A549 (cell line): ENCODE data around the gene VWA5B2. TPM values are rescaled to one million over a fixed set of nuclear protein-coding genes. Genes with fewer than 3 reads are reported as not detected.

Experiments used
- ATAC-seq, 2 experiments: fragments of 200-7000 bp in 1 of 2; fragments of >200 bp in 1 of 2; cut with Nextera tagmentation in 1 of 2; cut with Tn5 transposase in 1 of 2; 3 replicates each; pipeline versions ENCODE4 v1.8.0 to v1.9.1; 2018 to 2020; ENCODE audit warnings: mild to moderate bottlenecking in 1 of 2, moderate library complexity in 1 of 2
- CTCF ChIA-PET: fragments of 300-600 bp; sonication (Branson Sonifier 250); formaldehyde crosslinking; extraction: SDS; loops from one replicate; lab custom pipeline; 2021; ENCODE audit warnings: antibody characterized with exemption, inconsistent platforms; lab: Yijun Ruan, JAX
- POLR2A ChIA-PET: fragments of 350-600 bp; formaldehyde crosslinking; extraction: SDS; loops from one replicate; lab custom pipeline; 2021; ENCODE audit warnings: antibody characterized with exemption, inconsistent platforms; lab: Yijun Ruan, JAX
- DNase-seq, 2 experiments: peaks; one replicate each; pipeline versions ENCODE4 v3.0.0 to v3.0.0-alpha.2; 2011 to 2016; ENCODE audit warnings: low read depth in 1 of 2, low spot score in 1 of 2
- FAIRE-seq: peaks from 2 replicates; lab custom pipeline; 2011; peaks lifted over from hg19 to GRCh38; lab: Jason Lieb, UNC
- H3K27ac ChIP-seq, 2 experiments: fragments of >200 bp; sonication (Bioruptor Twin); formaldehyde crosslinking; 3 replicates each; pipeline ENCODE4 v1.5.1; 2016 to 2017
- H3K4me1 ChIP-seq: fragments of >200 bp; sonication (Bioruptor Twin); formaldehyde crosslinking; 3 replicates; pipeline ENCODE4 v1.6.1; 2016
- H3K4me2 ChIP-seq: fragments of >200 bp; sonication (Bioruptor Twin); formaldehyde crosslinking; 3 replicates; pipeline ENCODE4 v1.6.1; 2016
- H3K4me3 ChIP-seq: fragments of >200 bp; sonication (Bioruptor Twin); formaldehyde crosslinking; 3 replicates; pipeline ENCODE4 v1.5.1; 2016
- H3K9me3 ChIP-seq: fragments of >200 bp; sonication (Bioruptor Twin); formaldehyde crosslinking; 3 replicates; pipeline ENCODE4 v1.6.1; 2016
- CTCF ChIP-seq: fragments of >200 bp; sonication (Bioruptor Twin); formaldehyde crosslinking; IDR thresholded peaks from 3 replicates; pipeline ENCODE4 v1.5.1; 2016
- E2F6 ChIP-seq: IDR thresholded peaks from 2 replicates; pipeline ENCODE4 v1.6.1; 2012; ENCODE audit warnings: low read depth, borderline replicate concordance
- EHMT2 ChIP-seq: fragments of 200-600 bp; sonication (generic); IDR thresholded peaks from 2 replicates; pipeline ENCODE4 v1.6.1; 2016; ENCODE audit warnings: antibody characterized with exemption, low read depth, mild to moderate bottlenecking, moderate library complexity
- ESRRA ChIP-seq: fragments of 150-350 bp; IDR thresholded peaks from 2 replicates; pipeline ENCODE4 v1.6.1; 2014; ENCODE audit warnings: mild to moderate bottlenecking, low read length, borderline replicate concordance
- GATA3 ChIP-seq: IDR thresholded peaks from 2 replicates; pipeline ENCODE4 v1.6.1; 2012; ENCODE audit warnings: borderline replicate concordance
- HDAC2 ChIP-seq: fragments of 200-600 bp; sonication (generic); IDR thresholded peaks from 2 replicates; pipeline ENCODE4 v1.6.1; 2016
- HES2 ChIP-seq: fragments of >200 bp; sonication (Bioruptor Twin); formaldehyde crosslinking; IDR thresholded peaks from 2 replicates; pipeline ENCODE4 v1.6.1; 2016
- JUN ChIP-seq, 2 experiments: fragments of >200 bp; sonication (Bioruptor Twin); formaldehyde crosslinking; IDR thresholded peaks; 2 replicates in 1 of 2; 3 replicates in 1 of 2; pipeline ENCODE4 v1.6.1; 2016 to 2017
- JUNB ChIP-seq: fragments of >200 bp; sonication (Bioruptor Twin); formaldehyde crosslinking; IDR thresholded peaks from 2 replicates; pipeline ENCODE4 v1.6.1; 2016
- MAFK ChIP-seq: fragments of 450-650 bp; IDR thresholded peaks from 2 replicates; pipeline ENCODE4 v1.6.1; 2014; ENCODE audit not compliant: partially characterized antibody
- MAX ChIP-seq: IDR thresholded peaks from 2 replicates; pipeline ENCODE4 v1.6.1; 2012
- MYC ChIP-seq: IDR thresholded peaks from 2 replicates; pipeline ENCODE4 v1.6.1; 2012; ENCODE audit warnings: mild to moderate bottlenecking, inconsistent platforms, low read length, improper control_type of control experiment, borderline replicate concordance
- NPAS2 ChIP-seq: fragments of 250-450 bp; sonication (Bioruptor Pico); IDR thresholded peaks from 2 replicates; pipeline ENCODE4 v1.8.0; 2022; ENCODE audit warnings: mild to moderate bottlenecking, moderate library complexity, borderline replicate concordance
- PBX3 ChIP-seq: IDR thresholded peaks from 2 replicates; pipeline ENCODE4 v1.6.1; 2012
- PHF8 ChIP-seq: fragments of 200-600 bp; sonication (generic); IDR thresholded peaks from 2 replicates; pipeline ENCODE4 v1.6.1; 2016; ENCODE audit warnings: low read depth, mild to moderate bottlenecking, antibody characterized with exemption, moderate library complexity, borderline replicate concordance
- RAD21 ChIP-seq, 2 experiments: fragments of >200 bp in 1 of 2; sonication (Bioruptor Twin) in 1 of 2; formaldehyde crosslinking in 1 of 2; IDR thresholded peaks in 1 of 2; conservative IDR thresholded peaks in 1 of 2; 2 replicates in 1 of 2; 3 replicates in 1 of 2; pipeline ENCODE4 v1.6.1; 2012 to 2018; ENCODE audit warnings: inconsistent platforms in 1 of 2
- RCOR1 ChIP-seq: fragments of 150-350 bp; IDR thresholded peaks from 2 replicates; pipeline ENCODE4 v1.6.1; 2014; ENCODE audit warnings: antibody characterized with exemption, low read length, low read depth
- SMC3 ChIP-seq: fragments of >200 bp; sonication (Bioruptor Twin); formaldehyde crosslinking; IDR thresholded peaks from 3 replicates; pipeline ENCODE4 v1.6.1; 2018; ENCODE audit warnings: inconsistent platforms
- TFCP2L1 ChIP-seq: fragments of 250-450 bp; sonication (Bioruptor Pico); IDR thresholded peaks from 2 replicates; pipeline ENCODE4 v1.5.0; 2021; ENCODE audit warnings: mild to moderate bottlenecking
- USF2 ChIP-seq: fragments of 450-650 bp; IDR thresholded peaks from 2 replicates; pipeline ENCODE4 v1.6.1; 2014; ENCODE audit warnings: antibody characterized with exemption
- ZC3H11A ChIP-seq: fragments of 450-650 bp; IDR thresholded peaks from 2 replicates; pipeline ENCODE4 v1.6.1; 2014; ENCODE audit warnings: antibody characterized with exemption, mild to moderate bottlenecking
- ZFP36 ChIP-seq: fragments of 450-650 bp; IDR thresholded peaks from 2 replicates; pipeline ENCODE4 v1.6.1; 2014; ENCODE audit warnings: borderline replicate concordance; ENCODE audit not compliant: partially characterized antibody
- ZSCAN20 ChIP-seq: fragments of 250-450 bp; sonication (Bioruptor Pico); IDR thresholded peaks from 2 replicates; pipeline ENCODE4 v1.8.0; 2022; ENCODE audit warnings: mild to moderate bottlenecking, moderate library complexity
- WGBS: methylation state at CpG from one replicate; pipeline ENCODE4 v1.1.6; 2017; ENCODE audit errors: missing lambda C conversion rate; 5-methylcytosine and 5-hydroxymethylcytosine counted together
- polyA plus RNA-seq, 4 experiments: library from polyadenylated mRNA; depleted of rRNA in 3 of 4; stranded (reverse); fragments of >200 nt; fragmentation: RNase III in 1 of 4; extraction: RNeasy Plus Mini Kit Qiagen cat#74134 plus additional on column Dnase treatment in 1 of 4; gene quantifications; 2 replicates in 3 of 4; 3 replicates in 1 of 4; pipeline ENCODE4 v1.2.3, GENCODE V29; 2011 to 2017

The VWA5B2 gene
- polyA plus RNA-seq, 2 of the 4 experiments (the other 2 are of a cell fraction) = 0.37 to 0.48 TPM

GRCh38 chr3:184211718-184212117 lies 17.7 kb upstream of the VWA5B2 start:
- TF ChIP-seq USF2 = no peak
- TF ChIP-seq ZC3H11A = no peak
- no peak for TF ChIP-seq TFCP2L1 (CRISPR knock-in tag)
- no peak for TF ChIP-seq E2F6
- TF ChIP-seq RCOR1 = no peak
- no peak for TF ChIP-seq MAX
- no peak for TF ChIP-seq HDAC2
- TF ChIP-seq PBX3 = no peak
- no peak for TF ChIP-seq PHF8
- no peak for TF ChIP-seq JUN (IDR thresholded peaks at IDR 0.05)
- no peak for TF ChIP-seq ZSCAN20 (CRISPR knock-in tag)
- H3K27ac ChIP-seq = no peak overlapping the region
- H3K9me3 ChIP-seq = no peaks in the 10 kb centered on the region
- WGBS = 54% methylated on average over 5 of the region's 5 CpGs
- no peak for ATAC-seq
- ChIA-PET CTCF (interaction anchor here (1.3 to 2.4 kb wide), 2 partner anchors 16 to 38 kb away, joined by 3 to 10 read pairs; no protein-coding TSS in a partner anchor), POLR2A (no interaction called here)
- no peak overlapping the region for H3K4me2 ChIP-seq
- H3K4me1 ChIP-seq = no peaks in the 10 kb centered on the region
- H3K4me3 ChIP-seq = no peak overlapping the region
- no peak for FAIRE-seq
- DNase-seq = no peak

GRCh38 chr3:184218814-184219213 lies 10.6 kb upstream of the VWA5B2 start:
- H3K27ac ChIP-seq = no peak overlapping the region
- POLR2A ChIA-PET = no interaction called here
- ATAC-seq (no peak), FAIRE-seq (no peak), DNase-seq (no peak)
- no peaks in the 10 kb centered on the region for H3K9me3 ChIP-seq
- CTCF ChIA-PET = interaction anchor here (0.7 to 1.2 kb wide), 2 partner anchors 9 to 70 kb away, joined by 3 read pairs; no protein-coding TSS in a partner anchor
- no peaks in the 10 kb centered on the region for H3K4me1 ChIP-seq
- no peak overlapping the region for H3K4me3 ChIP-seq
- no peak overlapping the region for H3K4me2 ChIP-seq
- WGBS = 11% methylated on average over 4 of the region's 4 CpGs
- no peak for TF ChIP-seq NPAS2 (CRISPR knock-in tag)
- TF ChIP-seq JUNB = no peak
- no peak for TF ChIP-seq SMC3
- no peak for TF ChIP-seq ZC3H11A
- no peak for TF ChIP-seq RAD21 (conservative IDR thresholded peaks at IDR 0.05 in 1 of 2, IDR thresholded peaks at IDR 0.05 in 1 of 2)
- no peak for TF ChIP-seq ESRRA
- no peak for TF ChIP-seq MYC
- TF ChIP-seq HES2 = no peak
- no peak for TF ChIP-seq EHMT2
- TF ChIP-seq RCOR1 = no peak
- no peak for TF ChIP-seq ZFP36
- no peak for TF ChIP-seq GATA3
- no peak for TF ChIP-seq MAFK
- no peak for TF ChIP-seq CTCF
